NCI-H460 (cell line): ENCODE measurements around the gene ST6GAL1. TPM values are rescaled to one million over a fixed set of nuclear protein-coding genes. Genes with fewer than 3 reads are reported as not detected.

ENCODE experiments used
- DNase-seq: peaks from one replicate; pipeline ENCODE4 v3.0.0-alpha.2; 2016; ENCODE audit warnings: low read depth; ENCODE audit errors: extremely low read depth
- total RNA-seq: library from RNA; depleted of rRNA; stranded (reverse); fragments of >200 nt; shearing (Covaris generic); gene quantifications from 2 replicates; pipeline ENCODE4 v1.2.3, GENCODE V29; 2014

The ST6GAL1 gene
- total RNA-seq, 1 experiment from 2014 or later: 18.8 TPM

GRCh38 chr3:187072102-187072501 lies 141.8 kb downstream of the ST6GAL1 start:
- no peak for DNase-seq

GRCh38 chr3:187072511-187072910 lies 142.2 kb downstream of the ST6GAL1 start:
- no peak for DNase-seq

- DNase-seq: no peak
These were observed 143.3 kb downstream of the ST6GAL1 start for GRCh38 chr3:187073581-187074098.

- DNase-seq: no peak
These were observed 144.5 kb downstream of the ST6GAL1 start for GRCh38 chr3:187074846-187075245.

GRCh38 chr3:187076297-187076696 lies 146.0 kb downstream of the ST6GAL1 start:
- no peak for DNase-seq

GRCh38 chr3:187077085-187077484 lies 146.8 kb downstream of the ST6GAL1 start:
- DNase-seq: no peak

- DNase-seq: no peak
These were observed 147.2 kb downstream of the ST6GAL1 start for GRCh38 chr3:187077537-187077936.

- no peak for DNase-seq
These were observed 149.0 kb downstream of the ST6GAL1 start for GRCh38 chr3:187079090-187080022.

- no peak for DNase-seq
These were observed 150.6 kb downstream of the ST6GAL1 start for GRCh38 chr3:187080799-187081450.

GRCh38 chr3:187082758-187083375 lies 152.5 kb downstream of the ST6GAL1 start:
- DNase-seq: no peak

- no peak for DNase-seq
These were observed 153.8 kb downstream of the ST6GAL1 start for GRCh38 chr3:187084126-187084525.

GRCh38 chr3:187084580-187084979 lies 154.3 kb downstream of the ST6GAL1 start:
- DNase-seq: no peak

- no peak for DNase-seq
These were observed 154.8 kb downstream of the ST6GAL1 start for GRCh38 chr3:187085021-187085666.

GRCh38 chr3:187085933-187086332 lies 155.6 kb downstream of the ST6GAL1 start:
- DNase-seq: no peak

GRCh38 chr3:187086831-187087230 lies 156.5 kb downstream of the ST6GAL1 start:
- no peak for DNase-seq

- no peak for DNase-seq
These were observed 158.4 kb downstream of the ST6GAL1 start for GRCh38 chr3:187088701-187089100.

GRCh38 chr3:187093320-187093719 lies 163.0 kb downstream of the ST6GAL1 start:
- DNase-seq: no peak

GRCh38 chr3:187098923-187099512 lies 168.7 kb downstream of the ST6GAL1 start:
- DNase-seq: no peak

- DNase-seq: peak; percentile 65
These were observed 171.1 kb downstream of the ST6GAL1 start for GRCh38 chr3:187101184-187102072.
